Hepatocyte (in vitro differentiated cells): Measurements from ENCODE around the gene BSN. TPM values are rescaled to one million over a fixed set of nuclear protein-coding genes. Genes with fewer than 3 reads are reported as not detected.
A peak's percentile ranks its signal among the peaks of the same experiment; 100 is the strongest.

Experiments
- DNase-seq: peaks from one replicate; pipeline ENCODE4 v3.0.0-alpha.2; 2016; ENCODE audit warnings: low spot score
- H2AFZ ChIP-seq: fragments of 200-600 bp; sonication (generic); 2 replicates; pipeline ENCODE4 v1.6.0; 2016; ENCODE audit warnings: antibody characterized with exemption, mild to moderate bottlenecking
- H3K27ac ChIP-seq: fragments of 200-600 bp; sonication (generic); 2 replicates; pipeline ENCODE4 v1.5.1; 2016; ENCODE audit warnings: mild to moderate bottlenecking
- H3K27me3 ChIP-seq: fragments of 200-600 bp; sonication (generic); 2 replicates; pipeline ENCODE4 v1.6.1; 2016
- H3K36me3 ChIP-seq: fragments of 200-600 bp; sonication (generic); replicated peaks from 2 replicates; pipeline ENCODE4 v1.5.1; 2016; ENCODE audit warnings: low read depth; ENCODE audit not compliant: insufficient read depth
- H3K4me1 ChIP-seq: fragments of 200-600 bp; sonication (generic); 2 replicates; pipeline ENCODE4 v1.5.1; 2016; ENCODE audit warnings: mild to moderate bottlenecking, moderate library complexity; ENCODE audit not compliant: insufficient read depth
- H3K4me2 ChIP-seq: fragments of 200-600 bp; sonication (generic); 2 replicates; pipeline ENCODE4 v1.6.0; 2016
- H3K4me3 ChIP-seq: fragments of 200-600 bp; sonication (generic); 2 replicates; pipeline ENCODE4 v1.5.1; 2016; ENCODE audit warnings: mild to moderate bottlenecking
- H3K79me2 ChIP-seq: fragments of 200-600 bp; sonication (generic); 2 replicates; pipeline ENCODE4 v1.6.0; 2017; ENCODE audit warnings: mild to moderate bottlenecking
- H3K9me2 ChIP-seq: fragments of 200-600 bp; sonication (generic); replicated peaks from 2 replicates; pipeline ENCODE4 v1.6.0; 2017; ENCODE audit warnings: mild to moderate bottlenecking; ENCODE audit not compliant: insufficient read depth
- H3K9me3 ChIP-seq: fragments of 200-600 bp; sonication (generic); 2 replicates; pipeline ENCODE4 v1.5.1; 2016; ENCODE audit warnings: low read depth, mild to moderate bottlenecking
- H4K20me1 ChIP-seq: fragments of 200-600 bp; sonication (generic); 2 replicates; pipeline ENCODE4 v1.6.0; 2016; ENCODE audit warnings: mild to moderate bottlenecking; ENCODE audit not compliant: insufficient read depth, poor library complexity, severe bottlenecking
- EZH2 ChIP-seq: fragments of 200-600 bp; sonication (generic); IDR thresholded peaks from 2 replicates; pipeline ENCODE4 v1.6.1; 2016; ENCODE audit warnings: antibody characterized with exemption, mild to moderate bottlenecking, borderline replicate concordance
- EZH2phosphoT487 ChIP-seq: fragments of 200-600 bp; sonication (generic); IDR thresholded peaks from one replicate; pipeline ENCODE4 v1.6.1; 2018; ENCODE audit warnings: antibody characterized with exemption, mild to moderate bottlenecking, low read depth, moderate library complexity; ENCODE audit not compliant: unreplicated experiment, severe bottlenecking
- WGBS: methylation state at CpG from one replicate; pipeline ENCODE4 v1.1.6; 2016; ENCODE audit warnings: low lambda C conversion rate; ENCODE audit errors: missing lambda C conversion rate; 5-methylcytosine and 5-hydroxymethylcytosine counted together
- polyA plus RNA-seq: library from polyadenylated mRNA; unstranded; fragments of >200 nt; fragmentation: Nextera tagmentation; extraction: Ambion mirVana; gene quantifications from 2 replicates; pipeline ENCODE4 v1.2.1, GENCODE V29; 2016
- total RNA-seq: library from RNA; depleted of rRNA; stranded (reverse); fragments of >200 nt; gene quantifications from 2 replicates; pipeline ENCODE4 v1.2.3, GENCODE V29; 2014
- TF ChIP-seq, protein P1 (sequence below): fragments of 200-600 bp; sonication (generic); IDR thresholded peaks from 2 replicates; pipeline ENCODE4 v1.5.1; 2016; ENCODE audit warnings: antibody characterized with exemption, mild to moderate bottlenecking; ENCODE audit not compliant: poor library complexity

The BSN gene
- total and polyA plus RNA-seq, 2 experiments from 2014 or later, result 0.37 to 0.44 TPM

DNA sequence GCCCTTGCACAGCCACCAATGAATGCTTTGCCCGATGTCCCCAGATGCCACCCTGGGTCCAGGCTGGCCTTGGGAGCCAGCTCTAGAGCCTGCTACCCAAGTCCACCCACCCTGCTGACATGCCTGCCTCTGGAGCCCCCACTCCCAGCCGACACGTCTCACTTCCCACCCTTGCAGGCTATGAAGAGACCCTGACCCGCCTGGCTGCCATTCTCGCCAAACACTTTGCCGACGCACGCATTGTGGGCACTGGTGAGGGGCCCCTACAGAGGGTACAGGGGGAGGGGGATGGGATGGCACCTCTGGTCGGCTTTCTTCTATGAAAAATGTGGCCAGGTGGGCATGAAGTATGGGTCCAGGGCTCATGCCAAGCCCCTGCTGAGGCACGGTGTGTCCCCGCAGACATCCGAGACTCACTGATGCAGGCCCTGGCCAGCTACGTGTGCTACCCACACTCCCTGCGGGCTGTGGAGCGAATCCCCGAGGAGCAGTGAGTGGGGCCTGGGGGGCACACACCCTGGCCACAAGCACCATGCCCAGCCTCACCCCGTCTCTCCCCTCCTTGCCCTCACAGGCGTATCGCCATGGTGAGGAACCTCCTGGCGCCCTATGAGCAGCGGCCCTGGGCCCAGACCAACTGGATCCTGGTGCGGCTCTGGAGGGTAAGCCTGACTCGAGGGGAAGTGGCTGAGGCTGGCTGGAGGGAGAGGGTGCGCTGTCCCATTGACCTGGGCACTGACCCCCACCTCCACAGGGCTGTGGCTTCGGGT lies 159.2 kb downstream of the BSN start:
- no peaks in the 10 kb centered on the region for H3K9me3 ChIP-seq
- no peaks in the 10 kb centered on the region for H4K20me1 ChIP-seq
- H3K79me2 ChIP-seq, result no peaks in the 10 kb centered on the region
- H2AFZ ChIP-seq, result no peak overlapping the region
- no peaks in the 10 kb centered on the region for H3K9me2 ChIP-seq
- no peaks in the 10 kb centered on the region for H3K36me3 ChIP-seq
- H3K27ac ChIP-seq, result no peak overlapping the region
- no peak overlapping the region for H3K4me3 ChIP-seq
- no peak for DNase-seq
- H3K27me3 ChIP-seq, result no peaks in the 10 kb centered on the region
- peaks cover under 1% of the 10 kb centered on the region for H3K4me1 ChIP-seq
- H3K4me2 ChIP-seq, result no peak overlapping the region
- 94% methylated on average over 21 of the region's 25 CpGs for WGBS
- TF ChIP-seq EZH2 (no peak), EZH2phosphoT487 (no peak)
- TF ChIP-seq, protein P1, sequence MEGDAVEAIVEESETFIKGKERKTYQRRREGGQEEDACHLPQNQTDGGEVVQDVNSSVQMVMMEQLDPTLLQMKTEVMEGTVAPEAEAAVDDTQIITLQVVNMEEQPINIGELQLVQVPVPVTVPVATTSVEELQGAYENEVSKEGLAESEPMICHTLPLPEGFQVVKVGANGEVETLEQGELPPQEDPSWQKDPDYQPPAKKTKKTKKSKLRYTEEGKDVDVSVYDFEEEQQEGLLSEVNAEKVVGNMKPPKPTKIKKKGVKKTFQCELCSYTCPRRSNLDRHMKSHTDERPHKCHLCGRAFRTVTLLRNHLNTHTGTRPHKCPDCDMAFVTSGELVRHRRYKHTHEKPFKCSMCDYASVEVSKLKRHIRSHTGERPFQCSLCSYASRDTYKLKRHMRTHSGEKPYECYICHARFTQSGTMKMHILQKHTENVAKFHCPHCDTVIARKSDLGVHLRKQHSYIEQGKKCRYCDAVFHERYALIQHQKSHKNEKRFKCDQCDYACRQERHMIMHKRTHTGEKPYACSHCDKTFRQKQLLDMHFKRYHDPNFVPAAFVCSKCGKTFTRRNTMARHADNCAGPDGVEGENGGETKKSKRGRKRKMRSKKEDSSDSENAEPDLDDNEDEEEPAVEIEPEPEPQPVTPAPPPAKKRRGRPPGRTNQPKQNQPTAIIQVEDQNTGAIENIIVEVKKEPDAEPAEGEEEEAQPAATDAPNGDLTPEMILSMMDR, result no peak

DNA sequence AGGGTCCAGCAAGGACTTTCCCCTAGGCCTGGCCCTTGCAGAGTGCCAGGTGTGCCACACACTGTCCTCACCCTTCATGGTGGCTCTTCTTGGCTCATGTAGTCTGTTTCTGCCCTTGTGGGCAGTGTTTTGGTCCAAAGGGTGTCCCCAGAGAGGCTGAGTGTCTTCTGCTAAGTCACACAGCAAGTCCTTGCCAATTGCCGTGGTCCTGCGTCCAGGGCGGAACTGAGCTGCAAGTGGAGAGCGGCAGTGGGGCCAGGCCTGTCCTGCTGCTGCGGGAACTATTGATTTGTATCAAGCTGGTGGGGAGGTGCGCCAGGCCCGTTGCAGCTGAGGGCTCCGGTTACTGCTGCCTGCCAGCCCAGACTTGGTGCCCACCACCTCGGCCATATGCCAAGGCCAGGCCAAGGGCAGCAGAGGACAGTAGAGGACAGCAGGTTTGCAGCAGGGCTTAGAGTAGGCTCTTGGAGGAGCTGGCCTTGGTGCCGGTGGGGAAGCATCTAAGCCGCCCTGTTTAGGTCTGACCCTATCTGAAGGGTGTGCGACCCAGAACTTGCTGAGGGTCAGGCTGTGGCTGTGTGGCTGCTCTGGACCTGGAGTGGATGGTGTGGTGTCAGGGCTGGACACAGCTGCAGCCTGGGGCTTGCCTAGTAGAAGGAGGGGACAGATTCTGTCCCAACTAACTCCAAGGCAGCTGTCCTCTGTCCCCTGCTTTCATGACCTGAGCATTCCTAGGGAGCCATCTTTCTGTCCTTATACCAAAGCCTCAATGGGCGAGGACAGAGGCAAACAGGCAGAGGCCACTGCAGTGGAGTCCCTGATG lies 160.7 kb downstream of the BSN start:
- Histone ChIP-seq H3K4me1 (peaks cover 10% of the 10 kb centered on the region), H2AFZ (no peak overlapping the region), H3K27ac (no peak overlapping the region), H3K36me3 (no peaks in the 10 kb centered on the region), H4K20me1 (peaks cover 3% of the 10 kb centered on the region), H3K27me3 (no peaks in the 10 kb centered on the region), H3K9me2 (no peaks in the 10 kb centered on the region), H3K4me2 (no peak overlapping the region), H3K79me2 (no peaks in the 10 kb centered on the region), H3K9me3 (no peaks in the 10 kb centered on the region), H3K4me3 (no peak overlapping the region)
- TF ChIP-seq, protein P1, result no peak
- TF ChIP-seq EZH2phosphoT487, result no peak
- no peak for TF ChIP-seq EZH2
- WGBS, result 97% methylated on average over 13 of the region's 13 CpGs
- no peak for DNase-seq

DNA sequence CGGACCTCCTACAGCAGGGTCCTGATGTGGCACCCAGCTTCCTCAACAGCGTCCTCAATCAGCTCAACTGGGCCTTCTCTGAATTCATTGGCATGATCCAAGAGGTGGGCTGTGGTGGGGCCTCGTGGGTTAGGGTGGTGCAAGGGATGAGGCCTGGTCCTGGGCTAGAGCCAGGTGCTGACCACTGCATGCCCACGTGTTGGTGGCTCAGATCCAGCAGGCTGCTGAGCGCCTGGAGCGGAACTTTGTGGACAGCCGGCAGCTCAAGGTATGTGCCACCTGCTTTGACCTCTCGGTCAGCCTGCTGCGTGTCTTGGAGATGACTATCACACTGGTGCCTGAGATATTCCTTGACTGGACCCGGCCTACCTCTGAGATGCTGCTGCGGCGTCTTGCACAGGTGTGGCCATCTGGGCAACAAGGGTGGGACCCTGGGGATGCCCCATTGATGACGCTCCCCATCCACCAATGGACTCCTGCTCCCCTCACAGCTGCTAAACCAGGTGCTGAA lies 161.4 kb downstream of the BSN start:
- DNase-seq, result peak; percentile 2
- H3K36me3 ChIP-seq, result no peaks in the 10 kb centered on the region
- H3K9me2 ChIP-seq, result no peaks in the 10 kb centered on the region
- no peaks in the 10 kb centered on the region for H3K9me3 ChIP-seq
- no peak overlapping the region for H3K4me3 ChIP-seq
- H3K79me2 ChIP-seq, result no peaks in the 10 kb centered on the region
- WGBS, result 98% methylated on average over 13 of the region's 13 CpGs
- H3K27ac ChIP-seq, result no peak overlapping the region
- H3K4me2 ChIP-seq, result no peak overlapping the region
- TF ChIP-seq EZH2 (no peak), EZH2phosphoT487 (no peak)
- TF ChIP-seq, protein P1, result no peak
- H2AFZ ChIP-seq, result no peak overlapping the region
- peaks cover 3% of the 10 kb centered on the region for H4K20me1 ChIP-seq
- peaks cover 10% of the 10 kb centered on the region for H3K4me1 ChIP-seq
- no peaks in the 10 kb centered on the region for H3K27me3 ChIP-seq
